K562 (cell line): ENCODE results near the gene CDH12. TPM values are rescaled to one million over a fixed set of nuclear protein-coding genes. Genes with fewer than 3 reads are reported as not detected.

Experiments
- ATAC-seq: fragments of 200-7000 bp; cut with Tn5 transposase; 3 replicates; pipeline ENCODE4 v1.9.1; 2020; ENCODE audit warnings: moderate library complexity
- BruUV-seq: library from RNA; stranded (reverse); fragments of 400-500 nt; replicated peaks from 2 replicates; lab custom pipeline; 2021; lab: Mats Ljungman, UMichigan
- CTCF ChIA-PET: fragments of 300-600 bp; formaldehyde crosslinking; extraction: SDS; loops from one replicate; lab custom pipeline; 2021; ENCODE audit warnings: low intra/inter-chr PET ratio; lab: Yijun Ruan, JAX
- POLR2A ChIA-PET: fragments of 300-600, 350-650 bp; sonication (Branson Sonifier 250); formaldehyde crosslinking; extraction: SDS; loops from one replicate; lab custom pipeline; 2021; ENCODE audit warnings: antibody characterized with exemption, inconsistent platforms; lab: Yijun Ruan, JAX
- DNase-seq, 4 experiments: peaks; one replicate each; pipeline versions ENCODE4 v3.0.0 to v3.0.0-alpha.2; 2011 to 2018; ENCODE audit warnings: low spot score in 3 of 4, mixed read lengths in 3 of 4; ENCODE audit errors: extremely low read depth in 1 of 4
- FAIRE-seq: peaks from 2 replicates; lab custom pipeline; 2011; peaks lifted over from hg19 to GRCh38; lab: Jason Lieb, UNC
- H2AFZ ChIP-seq: 2 replicates; pipeline ENCODE4 v1.6.0; 2011; ENCODE audit warnings: low read depth, low read length, control low read depth, inconsistent platforms
- H3K27ac ChIP-seq: fragments of 200-600 bp; 3 replicates; pipeline ENCODE4 v1.8.0; 2011; ENCODE audit warnings: low read depth, mild to moderate bottlenecking, control low read depth, inconsistent platforms, low read length, moderate library complexity, mixed read lengths; ENCODE audit errors: extremely low read depth
- H3K27me3 ChIP-seq, 2 experiments: fragments of 300-600 bp in 1 of 2; 2 replicates in 1 of 2; 3 replicates in 1 of 2; pipeline versions ENCODE4 v1.6.0 to v1.8.0; 2011; ENCODE audit warnings: inconsistent platforms in 2 of 2, low read length in 2 of 2, mild to moderate bottlenecking in 1 of 2, mixed read lengths in 1 of 2, moderate library complexity in 1 of 2; ENCODE audit not compliant: control insufficient read depth in 2 of 2, insufficient read depth in 2 of 2
- H3K36me3 ChIP-seq: fragments of 300-600 bp; 3 replicates; pipeline ENCODE4 v1.8.0; 2011; ENCODE audit warnings: mild to moderate bottlenecking, low read length, inconsistent platforms; ENCODE audit not compliant: control insufficient read depth, insufficient read depth
- H3K4me1 ChIP-seq, 2 experiments: fragments of 200-600 bp in 1 of 2; replicated peaks in 1 of 2; 2 replicates in 1 of 2; 3 replicates in 1 of 2; pipeline versions ENCODE4 v1.5.1 to v1.8.0; 2011; ENCODE audit warnings: inconsistent platforms in 2 of 2, low read length in 2 of 2, mild to moderate bottlenecking in 1 of 2, mixed read lengths in 1 of 2, moderate library complexity in 1 of 2; ENCODE audit not compliant: control insufficient read depth in 2 of 2, insufficient read depth in 2 of 2
- H3K4me2 ChIP-seq: 2 replicates; pipeline ENCODE4 v1.6.1; 2011; ENCODE audit warnings: low read length, control low read depth, inconsistent platforms, mixed read lengths; ENCODE audit not compliant: insufficient read depth
- H3K4me3 ChIP-seq: fragments of 200-600 bp; sonication (generic), shearing (Covaris generic); 2 replicates; pipeline ENCODE4 v1.5.1; 2016; ENCODE audit warnings: control low read depth, inconsistent platforms
- H3K79me2 ChIP-seq: fragments of 200-600 bp; 3 replicates; pipeline ENCODE4 v1.8.0; 2011; ENCODE audit warnings: low read length, inconsistent platforms; ENCODE audit not compliant: control insufficient read depth, insufficient read depth
- H3K9ac ChIP-seq, 2 experiments: 2 replicates each; pipeline versions ENCODE4 v1.6.0 to v1.6.1; 2011; ENCODE audit warnings: low read depth in 2 of 2, low read length in 2 of 2, control low read depth in 1 of 2, inconsistent platforms in 1 of 2, mild to moderate bottlenecking in 1 of 2, mixed read lengths in 1 of 2; ENCODE audit not compliant: insufficient read depth in 1 of 2
- H3K9me1 ChIP-seq: one replicate; pipeline ENCODE4 v1.6.0; 2011; ENCODE audit warnings: inconsistent platforms, mild to moderate bottlenecking, low read length, moderate library complexity; ENCODE audit not compliant: control insufficient read depth, insufficient read depth
- H3K9me3 ChIP-seq: replicated peaks from 2 replicates; pipeline ENCODE4 v1.5.1; 2011; ENCODE audit warnings: low read depth, low read length, inconsistent platforms; ENCODE audit not compliant: control insufficient read depth, insufficient read depth
- H4K20me1 ChIP-seq: replicated peaks from 2 replicates; pipeline ENCODE4 v1.6.1; 2011; ENCODE audit warnings: low read length, inconsistent platforms, mixed read lengths; ENCODE audit not compliant: control insufficient read depth, insufficient read depth
- ASH1L ChIP-seq: fragments of 450-650 bp; IDR thresholded peaks from 2 replicates; pipeline ENCODE4 v1.6.1; 2018; ENCODE audit warnings: borderline replicate concordance, mild to moderate bottlenecking, low read depth; ENCODE audit not compliant: partially characterized antibody
- FOXK2 ChIP-seq, 2 experiments: fragments of 450-650 bp; IDR thresholded peaks in 1 of 2; conservative IDR thresholded peaks in 1 of 2; 2 replicates each; pipeline ENCODE4 v1.6.1; 2016; ENCODE audit warnings: low read depth in 2 of 2, mild to moderate bottlenecking in 1 of 2
- GTF2F1 ChIP-seq: IDR thresholded peaks from 2 replicates; pipeline ENCODE4 v1.6.1; 2011; ENCODE audit warnings: low read depth, low read length, improper control_type of control experiment
- PCBP1 ChIP-seq: fragments of 200-400 bp; formaldehyde crosslinking; IDR thresholded peaks from 2 replicates; pipeline ENCODE4 v1.6.1; 2018; ENCODE audit warnings: mild to moderate bottlenecking, low read depth, low read length; ENCODE audit not compliant: poor library complexity, severe bottlenecking
- POLR2H ChIP-seq: IDR thresholded peaks from 2 replicates; pipeline ENCODE4 v1.6.1; 2016; ENCODE audit warnings: missing genetic modification characterization, low read depth, mild to moderate bottlenecking, control low read depth, missing compliant biosample characterization, moderate library complexity
- PRMT5 ChIP-seq: sonication (generic); formaldehyde crosslinking; IDR thresholded peaks from 2 replicates; pipeline ENCODE4 v1.5.0; 2020; ENCODE audit warnings: missing genetic modification reagents
- RFX7 ChIP-seq: fragments of 250-450 bp; sonication (Bioruptor Pico); IDR thresholded peaks from 2 replicates; pipeline ENCODE4 v1.5.1; 2021; ENCODE audit warnings: mild to moderate bottlenecking
- SAFB ChIP-seq: fragments of 200-400 bp; formaldehyde crosslinking; IDR thresholded peaks from 2 replicates; pipeline ENCODE4 v1.6.1; 2017; ENCODE audit warnings: low read depth, low read length, borderline replicate concordance
- SMARCA4 ChIP-seq: fragments of 450-650 bp; IDR thresholded peaks from 2 replicates; pipeline ENCODE4 v1.6.1; 2016
- SRSF1 ChIP-seq: fragments of 200-400 bp; formaldehyde crosslinking; IDR thresholded peaks from 2 replicates; pipeline ENCODE4 v1.6.1; 2017; ENCODE audit warnings: mild to moderate bottlenecking, low read depth, low read length, moderate library complexity
- TFAM ChIP-seq: fragments of 250-450 bp; sonication (Bioruptor Pico); conservative IDR thresholded peaks from 2 replicates; pipeline ENCODE4 v1.5.0; 2021; ENCODE audit warnings: mild to moderate bottlenecking, moderate library complexity
- WGBS: fragments of 100-300 bp; shearing (Covaris generic); methylation state at CpG from one replicate; pipeline ENCODE4 v1.1.6; 2016; ENCODE audit warnings: low coverage, mixed read lengths; ENCODE audit not compliant: insufficient coverage; ENCODE audit errors: missing lambda C conversion rate; 5-methylcytosine and 5-hydroxymethylcytosine counted together
- in situ Hi-C: fragments of 300-500 bp; cut with MboI; formaldehyde crosslinking; loops from 4 replicates; pipeline ENCODE4 v1.15.0; 2018; ENCODE audit warnings: inconsistent platforms, mixed read lengths
- intact Hi-C: fragments of 100-400 bp; cut with micrococcal nuclease; formaldehyde crosslinking; loops from 2 replicates; pipeline ENCODE4 v1.14.2; 2022
- polyA plus RNA-seq, 8 experiments: library from polyadenylated mRNA; depleted of rRNA in 4 of 8; stranded (reverse) in 5 of 8; unstranded in 3 of 8; fragments of >200 nt; fragmentation: Nextera tagmentation in 2 of 8; fragmentation: Illumina TruSeq in 1 of 8; extraction: Ambion mirVana in 2 of 8; extraction: Trizol in 1 of 8; gene quantifications; 2 replicates each; pipeline versions ENCODE4 v1.2.1 to v1.2.3, GENCODE V29; 2011 to 2014; ENCODE audit warnings: inconsistent platforms in 1 of 8, missing spikeins in 1 of 8
- total RNA-seq, 7 experiments: library from RNA; depleted of rRNA in 6 of 7; stranded (reverse); fragments of >200 nt in 6 of 7; fragmentation: Illumina TruSeq in 2 of 7; extraction: Trizol in 2 of 7; gene quantifications; 2 replicates each; pipeline versions ENCODE4 v1.2.1 to v1.2.3, GENCODE V29; 2011 to 2021; ENCODE audit warnings: low replicate concordance in 1 of 7
- TF ChIP-seq, protein P1 (sequence below): fragments of 450-650 bp; conservative IDR thresholded peaks from 2 replicates; pipeline ENCODE4 v1.6.1; 2016; ENCODE audit warnings: missing genetic modification characterization, low read depth, mild to moderate bottlenecking, missing compliant biosample characterization, moderate library complexity
- TF ChIP-seq, protein P2 (sequence below): fragments of 450-650 bp; IDR thresholded peaks from 2 replicates; pipeline ENCODE4 v1.7.1; 2018; ENCODE audit warnings: mild to moderate bottlenecking, low read depth; ENCODE audit not compliant: partially characterized antibody
- TF ChIP-seq, protein P3 (sequence below): IDR thresholded peaks from 2 replicates; pipeline ENCODE4 v1.6.1; 2012; ENCODE audit warnings: low read depth, low read length, improper control_type of control experiment, borderline replicate concordance

Gene CDH12
- total and polyA plus RNA-seq, 9 of the 15 experiments (the other 6 are each of a cell fraction or from before 2014, with no cell fraction given) = 0.03 to 1.7 (median 0.37) TPM

DNA sequence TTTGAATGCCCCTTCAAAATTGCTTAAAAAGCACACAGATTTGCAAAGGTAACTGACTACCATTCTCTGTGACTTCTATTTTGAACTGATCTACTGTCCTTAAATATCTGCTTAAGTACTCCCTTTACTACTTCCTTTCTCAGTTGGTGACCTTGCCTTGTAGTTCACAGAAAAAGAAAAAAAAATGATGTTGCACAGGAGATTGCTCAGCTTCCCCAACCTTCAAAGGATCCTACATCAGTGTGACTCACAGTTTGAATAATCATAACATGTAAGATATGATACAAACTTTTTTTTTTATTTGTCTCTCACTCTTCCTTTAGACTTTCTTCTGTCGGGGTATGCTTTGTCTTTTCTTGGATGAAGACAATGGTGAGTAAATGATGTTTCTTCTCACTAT is 1029.6 kb downstream of the CDH12 start:
- H3K9me3 ChIP-seq = peaks cover 2% of the 10 kb centered on the region; the same call in 1 of the 2 replicates
- ChIA-PET POLR2A (no interaction called here), CTCF (no interaction called here)
- H4K20me1 ChIP-seq = no peaks in the 10 kb centered on the region
- FAIRE-seq = no peak
- no peak overlapping the region for H2AFZ ChIP-seq
- H3K9me1 ChIP-seq = no peaks in the 10 kb centered on the region
- H3K27ac ChIP-seq = no peak overlapping the region
- no peaks in the 10 kb centered on the region for H3K4me1 ChIP-seq
- BruUV-seq = no TSS peak
- H3K36me3 ChIP-seq = no peaks in the 10 kb centered on the region
- H3K4me3 ChIP-seq = no peak overlapping the region
- in situ Hi-C loops (no loop called here), intact Hi-C loops (no loop called here)
- no peak for ATAC-seq
- H3K27me3 ChIP-seq = no peaks in the 10 kb centered on the region
- DNase-seq = no peak
- WGBS = 0% methylated on average over 1 of the region's 1 CpG
- H3K9ac ChIP-seq = no peak overlapping the region
- H3K4me2 ChIP-seq = no peak overlapping the region
- no peaks in the 10 kb centered on the region for H3K79me2 ChIP-seq
- TF ChIP-seq FOXK2 (conservative IDR thresholded peaks at IDR 0.05 in 1 of 2, IDR thresholded peaks at IDR 0.05 in 1 of 2; ENCODE audit: low read depth in 2 of 2) = no peak
- TF ChIP-seq ASH1L = no peak
- no peak for TF ChIP-seq SRSF1
- TF ChIP-seq PRMT5 = no peak
- TF ChIP-seq, protein P1, sequence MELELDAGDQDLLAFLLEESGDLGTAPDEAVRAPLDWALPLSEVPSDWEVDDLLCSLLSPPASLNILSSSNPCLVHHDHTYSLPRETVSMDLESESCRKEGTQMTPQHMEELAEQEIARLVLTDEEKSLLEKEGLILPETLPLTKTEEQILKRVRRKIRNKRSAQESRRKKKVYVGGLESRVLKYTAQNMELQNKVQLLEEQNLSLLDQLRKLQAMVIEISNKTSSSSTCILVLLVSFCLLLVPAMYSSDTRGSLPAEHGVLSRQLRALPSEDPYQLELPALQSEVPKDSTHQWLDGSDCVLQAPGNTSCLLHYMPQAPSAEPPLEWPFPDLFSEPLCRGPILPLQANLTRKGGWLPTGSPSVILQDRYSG (tag) = no peak
- TF ChIP-seq RFX7 (CRISPR knock-in tag) = no peak
- no peak for TF ChIP-seq PCBP1
- TF ChIP-seq POLR2H (tag) = no peak
- TF ChIP-seq GTF2F1 = no peak
- TF ChIP-seq, protein P2, sequence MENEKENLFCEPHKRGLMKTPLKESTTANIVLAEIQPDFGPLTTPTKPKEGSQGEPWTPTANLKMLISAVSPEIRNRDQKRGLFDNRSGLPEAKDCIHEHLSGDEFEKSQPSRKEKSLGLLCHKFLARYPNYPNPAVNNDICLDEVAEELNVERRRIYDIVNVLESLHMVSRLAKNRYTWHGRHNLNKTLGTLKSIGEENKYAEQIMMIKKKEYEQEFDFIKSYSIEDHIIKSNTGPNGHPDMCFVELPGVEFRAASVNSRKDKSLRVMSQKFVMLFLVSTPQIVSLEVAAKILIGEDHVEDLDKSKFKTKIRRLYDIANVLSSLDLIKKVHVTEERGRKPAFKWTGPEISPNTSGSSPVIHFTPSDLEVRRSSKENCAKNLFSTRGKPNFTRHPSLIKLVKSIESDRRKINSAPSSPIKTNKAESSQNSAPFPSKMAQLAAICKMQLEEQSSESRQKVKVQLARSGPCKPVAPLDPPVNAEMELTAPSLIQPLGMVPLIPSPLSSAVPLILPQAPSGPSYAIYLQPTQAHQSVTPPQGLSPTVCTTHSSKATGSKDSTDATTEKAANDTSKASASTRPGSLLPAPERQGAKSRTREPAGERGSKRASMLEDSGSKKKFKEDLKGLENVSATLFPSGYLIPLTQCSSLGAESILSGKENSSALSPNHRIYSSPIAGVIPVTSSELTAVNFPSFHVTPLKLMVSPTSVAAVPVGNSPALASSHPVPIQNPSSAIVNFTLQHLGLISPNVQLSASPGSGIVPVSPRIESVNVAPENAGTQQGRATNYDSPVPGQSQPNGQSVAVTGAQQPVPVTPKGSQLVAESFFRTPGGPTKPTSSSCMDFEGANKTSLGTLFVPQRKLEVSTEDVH = no peak
- TF ChIP-seq SAFB = no peak
- TF ChIP-seq, protein P3, sequence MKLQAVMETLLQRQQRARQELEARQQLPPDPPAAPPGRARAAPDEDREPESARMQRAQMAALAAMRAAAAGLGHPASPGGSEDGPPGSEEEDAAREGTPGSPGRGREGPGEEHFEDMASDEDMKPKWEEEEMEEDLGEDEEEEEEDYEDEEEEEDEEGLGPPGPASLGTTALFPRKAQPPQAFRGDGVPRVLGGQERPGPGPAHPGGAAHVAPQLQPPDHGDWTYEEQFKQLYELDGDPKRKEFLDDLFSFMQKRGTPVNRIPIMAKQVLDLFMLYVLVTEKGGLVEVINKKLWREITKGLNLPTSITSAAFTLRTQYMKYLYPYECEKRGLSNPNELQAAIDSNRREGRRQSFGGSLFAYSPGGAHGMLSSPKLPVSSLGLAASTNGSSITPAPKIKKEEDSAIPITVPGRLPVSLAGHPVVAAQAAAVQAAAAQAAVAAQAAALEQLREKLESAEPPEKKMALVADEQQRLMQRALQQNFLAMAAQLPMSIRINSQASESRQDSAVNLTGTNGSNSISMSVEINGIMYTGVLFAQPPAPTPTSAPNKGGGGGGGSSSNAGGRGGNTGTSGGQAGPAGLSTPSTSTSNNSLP = no peak
- TF ChIP-seq TFAM (CRISPR knock-in tag) = no peak
- TF ChIP-seq SMARCA4 = no peak
